LNCaP clone FGC (cell line): Measurements from ENCODE around the gene DISP2.

Source experiments
- DNase-seq: peaks from one replicate; pipeline ENCODE4 v3.0.0-alpha.2; 2011; ENCODE audit warnings: low read depth
- H3K4me3 ChIP-seq: 2 replicates; pipeline ENCODE4 v1.5.1; 2011; ENCODE audit warnings: mild to moderate bottlenecking, low read depth, low read length, control low read depth
- CTCF ChIP-seq: IDR thresholded peaks from 2 replicates; pipeline ENCODE4 v1.5.1; 2012; ENCODE audit warnings: mild to moderate bottlenecking; ENCODE audit not compliant: control insufficient read depth, insufficient read depth; ENCODE audit errors: extremely low read depth

Gene DISP2

GRCh38 chr15:40338041-40338657, 19.9 kb upstream of the DISP2 start:
- DNase-seq: no peak

GRCh38 chr15:40338921-40339620, 18.9 kb upstream of the DISP2 start:
- no peak for DNase-seq
- peak overlapping the region; percentile 55 for H3K4me3 ChIP-seq

More at GRCh38 chr15:40338041-40338657, 19.9 kb upstream of the DISP2 start:
- TF ChIP-seq CTCF: peak; percentile 51
- H3K4me3 ChIP-seq: no peak overlapping the region

GRCh38 chr15:40339621-40339945, 18.4 kb upstream of the DISP2 start:
- peak overlapping the region; percentile 55 for H3K4me3 ChIP-seq
- no peak for DNase-seq
- no peak for TF ChIP-seq CTCF

More at GRCh38 chr15:40338921-40339620, 18.9 kb upstream of the DISP2 start:
- no peak for TF ChIP-seq CTCF

- no peak for DNase-seq
- peak overlapping the region; percentile 55 for H3K4me3 ChIP-seq
These were observed 17.8 kb upstream of the DISP2 start for GRCh38 chr15:40340038-40340739.

GRCh38 chr15:40340740-40341400, 17.1 kb upstream of the DISP2 start, which contains the start of gene CCDC9B:
Gene CCDC9B (minus strand): TSS chr15:40340939. CDS start chr15:40340819, 120 bp downstream.
- peak within 1 kb of the TSS; percentile 55 for H3K4me3 ChIP-seq
- DNase-seq: peak; percentile 68
- no peak for TF ChIP-seq CTCF

More at GRCh38 chr15:40340038-40340739, 17.8 kb upstream of the DISP2 start:
- TF ChIP-seq CTCF: no peak

GRCh38 chr15:40342416-40343320, 15.4 kb upstream of the DISP2 start:
- DNase-seq: no peak
- TF ChIP-seq CTCF: no peak

More at GRCh38 chr15:40342416-40343320, 15.4 kb upstream of the DISP2 start:
- no peak overlapping the region for H3K4me3 ChIP-seq
